ENCODE measurements around the gene ZBTB21.

DNA sequence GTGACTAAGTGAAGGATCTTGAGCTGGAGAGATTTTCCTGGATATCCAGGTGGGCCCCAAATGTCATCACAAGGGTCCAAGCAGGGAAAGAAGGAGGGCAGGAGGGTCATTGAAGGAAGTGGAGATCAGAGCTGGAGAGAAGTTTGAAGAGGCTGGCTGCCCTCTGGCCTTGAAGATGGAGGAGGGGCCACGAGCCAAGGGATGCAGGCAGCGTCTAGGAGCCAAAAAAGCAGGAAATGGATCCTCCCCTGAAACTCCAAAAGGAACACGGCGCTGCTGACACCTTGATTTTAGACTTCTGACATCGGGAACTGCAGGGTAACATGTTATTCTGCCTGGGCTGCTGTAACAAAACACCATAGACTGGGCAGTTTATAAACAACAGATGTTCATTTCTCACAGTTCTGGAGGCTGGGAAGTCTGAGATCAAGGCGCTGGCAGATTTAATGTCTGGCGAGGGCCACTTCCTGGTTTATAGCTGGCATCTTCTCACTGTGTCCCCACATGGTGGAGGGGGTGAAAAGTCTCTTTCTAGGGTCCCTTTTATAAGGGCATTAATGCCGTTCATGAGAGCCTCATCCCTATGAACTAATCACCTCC, 28.8 kb upstream of the ZBTB21 start:
- TF ChIP-seq POLR2AphosphoS5 (IDR thresholded peaks at IDR 0.05), result no peak
- TF ChIP-seq POLR2A (IDR thresholded peaks at IDR 0.05), result no peak
- TF ChIP-seq, protein P1, sequence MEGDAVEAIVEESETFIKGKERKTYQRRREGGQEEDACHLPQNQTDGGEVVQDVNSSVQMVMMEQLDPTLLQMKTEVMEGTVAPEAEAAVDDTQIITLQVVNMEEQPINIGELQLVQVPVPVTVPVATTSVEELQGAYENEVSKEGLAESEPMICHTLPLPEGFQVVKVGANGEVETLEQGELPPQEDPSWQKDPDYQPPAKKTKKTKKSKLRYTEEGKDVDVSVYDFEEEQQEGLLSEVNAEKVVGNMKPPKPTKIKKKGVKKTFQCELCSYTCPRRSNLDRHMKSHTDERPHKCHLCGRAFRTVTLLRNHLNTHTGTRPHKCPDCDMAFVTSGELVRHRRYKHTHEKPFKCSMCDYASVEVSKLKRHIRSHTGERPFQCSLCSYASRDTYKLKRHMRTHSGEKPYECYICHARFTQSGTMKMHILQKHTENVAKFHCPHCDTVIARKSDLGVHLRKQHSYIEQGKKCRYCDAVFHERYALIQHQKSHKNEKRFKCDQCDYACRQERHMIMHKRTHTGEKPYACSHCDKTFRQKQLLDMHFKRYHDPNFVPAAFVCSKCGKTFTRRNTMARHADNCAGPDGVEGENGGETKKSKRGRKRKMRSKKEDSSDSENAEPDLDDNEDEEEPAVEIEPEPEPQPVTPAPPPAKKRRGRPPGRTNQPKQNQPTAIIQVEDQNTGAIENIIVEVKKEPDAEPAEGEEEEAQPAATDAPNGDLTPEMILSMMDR (IDR thresholded peaks at IDR 0.05), result no peak

Measured in upper lobe of left lung (tissue), 4 donors.